Ishikawa (cell line): ENCODE results near the gene PCDHGA1.

Experiments used
- CEBPB ChIP-seq: IDR thresholded peaks from 2 replicates; pipeline ENCODE4 v1.6.1; 2012
- CREB1 ChIP-seq: IDR thresholded peaks from 2 replicates; pipeline ENCODE4 v1.6.1; 2012; ENCODE audit warnings: low read depth
- EGR1 ChIP-seq: IDR thresholded peaks from 2 replicates; pipeline ENCODE4 v1.6.1; 2012
- EP300 ChIP-seq: IDR thresholded peaks from 2 replicates; pipeline ENCODE4 v1.6.1; 2012; ENCODE audit warnings: borderline replicate concordance
- FOXM1 ChIP-seq: IDR thresholded peaks from 2 replicates; pipeline ENCODE4 v1.6.1; 2012; ENCODE audit warnings: low read depth, borderline replicate concordance
- MAX ChIP-seq: IDR thresholded peaks from 2 replicates; pipeline ENCODE4 v1.6.1; 2012
- NFIC ChIP-seq: IDR thresholded peaks from 2 replicates; pipeline ENCODE4 v1.6.1; 2012
- RAD21 ChIP-seq: IDR thresholded peaks from 2 replicates; pipeline ENCODE4 v1.6.1; 2012; ENCODE audit warnings: low read depth
- REST ChIP-seq: IDR thresholded peaks from 2 replicates; pipeline ENCODE4 v1.6.1; 2012; ENCODE audit warnings: low read depth, mild to moderate bottlenecking
- TAF1 ChIP-seq: IDR thresholded peaks from 2 replicates; pipeline ENCODE4 v1.6.1; 2012; ENCODE audit warnings: low read depth, mild to moderate bottlenecking
- TCF12 ChIP-seq: IDR thresholded peaks from 2 replicates; pipeline ENCODE4 v1.6.1; 2012; ENCODE audit warnings: low read depth
- TEAD4 ChIP-seq: IDR thresholded peaks from 2 replicates; pipeline ENCODE4 v1.6.1; 2012
- USF1 ChIP-seq: IDR thresholded peaks from 2 replicates; pipeline ENCODE4 v1.6.1; 2012
- YY1 ChIP-seq: IDR thresholded peaks from 2 replicates; pipeline ENCODE4 v1.6.1; 2012; ENCODE audit warnings: low read depth
- ZBTB7A ChIP-seq: IDR thresholded peaks from 2 replicates; pipeline ENCODE4 v1.6.1; 2012; ENCODE audit warnings: low read depth

The PCDHGA1 gene

GRCh38 chr5:141532726-141533125 lies 202.4 kb downstream of the PCDHGA1 start:
- no peak for TF ChIP-seq EP300
- no peak for TF ChIP-seq USF1
- TF ChIP-seq EGR1, result no peak
- TF ChIP-seq YY1, result no peak
- TF ChIP-seq TCF12, result no peak
- no peak for TF ChIP-seq FOXM1
- no peak for TF ChIP-seq CREB1
- no peak for TF ChIP-seq TAF1
- TF ChIP-seq ZBTB7A, result no peak
- TF ChIP-seq CEBPB, result no peak
- no peak for TF ChIP-seq NFIC
- no peak for TF ChIP-seq RAD21
- TF ChIP-seq TEAD4, result no peak

- TF ChIP-seq RAD21 (no peak), YY1 (no peak), NFIC (no peak), REST (no peak), CREB1 (no peak)
Observed at GRCh38 chr5:141533897-141534296, 203.6 kb downstream of the PCDHGA1 start.

- no peak for TF ChIP-seq MAX
- TF ChIP-seq YY1, result no peak
- no peak for TF ChIP-seq CEBPB
- no peak for TF ChIP-seq TAF1
- no peak for TF ChIP-seq USF1
- TF ChIP-seq RAD21, result no peak
- TF ChIP-seq FOXM1, result no peak
- no peak for TF ChIP-seq TEAD4
- TF ChIP-seq REST, result no peak
- TF ChIP-seq NFIC, result no peak
- no peak for TF ChIP-seq CREB1
- TF ChIP-seq ZBTB7A, result no peak
- TF ChIP-seq EGR1, result no peak
Observed at GRCh38 chr5:141534492-141535213, 204.3 kb downstream of the PCDHGA1 start.

- TF ChIP-seq TEAD4 (no peak), USF1 (no peak), CREB1 (no peak), FOXM1 (no peak), RAD21 (no peak), ZBTB7A (no peak), REST (no peak), YY1 (no peak), TAF1 (no peak), CEBPB (no peak), TCF12 (no peak)
Observed at GRCh38 chr5:141543053-141543452, 212.7 kb downstream of the PCDHGA1 start.
